H9 (cell line): ENCODE results near the gene ENOX2. TPM values are rescaled to one million over a fixed set of nuclear protein-coding genes. Genes with fewer than 3 reads are reported as not detected.

Experiments
- DNase-seq: peaks from one replicate; pipeline ENCODE4 v3.0.0-alpha.2; 2017
- H2AFZ ChIP-seq: one replicate; pipeline ENCODE4 v1.6.1; 2013; ENCODE audit warnings: mild to moderate bottlenecking, low read length, control low read depth, moderate library complexity
- H2AK5ac ChIP-seq: 2 replicates; pipeline ENCODE4 v1.6.1; 2013; ENCODE audit warnings: low read length, control low read depth, mixed read lengths; ENCODE audit not compliant: insufficient read length
- H2BK120ac ChIP-seq: one replicate; pipeline ENCODE4 v1.6.1; 2013; ENCODE audit warnings: low read depth, mild to moderate bottlenecking, low read length, control low read depth, inconsistent platforms; ENCODE audit not compliant: poor library complexity, severe bottlenecking
- H2BK12ac ChIP-seq: 2 replicates; pipeline ENCODE4 v1.6.1; 2013; ENCODE audit warnings: low read length, control low read depth, mixed read lengths, low read depth; ENCODE audit not compliant: insufficient read length
- H2BK15ac ChIP-seq: 2 replicates; pipeline ENCODE4 v1.6.1; 2013; ENCODE audit warnings: low read depth, low read length, control low read depth
- H2BK20ac ChIP-seq: one replicate; pipeline ENCODE4 v1.6.1; 2013; ENCODE audit warnings: low read depth, mild to moderate bottlenecking, low read length, control low read depth, inconsistent platforms; ENCODE audit not compliant: poor library complexity, severe bottlenecking
- H2BK5ac ChIP-seq: 2 replicates; pipeline ENCODE4 v1.6.1; 2013; ENCODE audit warnings: low read length, control low read depth, mixed read lengths; ENCODE audit not compliant: insufficient read length
- H3K14ac ChIP-seq: 2 replicates; pipeline ENCODE4 v1.6.1; 2013; ENCODE audit warnings: low read length, control low read depth; ENCODE audit not compliant: insufficient read depth
- H3K18ac ChIP-seq: 2 replicates; pipeline ENCODE4 v1.6.1; 2013; ENCODE audit warnings: low read depth, mild to moderate bottlenecking, mixed read lengths, low read length, control low read depth; ENCODE audit not compliant: insufficient read length
- H3K23ac ChIP-seq: 2 replicates; pipeline ENCODE4 v1.6.1; 2013; ENCODE audit warnings: low read length, control low read depth, mixed read lengths, low read depth; ENCODE audit not compliant: insufficient read length
- H3K23me2 ChIP-seq: 2 replicates; pipeline ENCODE4 v1.6.1; 2013; ENCODE audit warnings: low read depth, mild to moderate bottlenecking, mixed read lengths, low read length, control low read depth; ENCODE audit not compliant: insufficient read length, poor library complexity, severe bottlenecking
- H3K27ac ChIP-seq: 2 replicates; pipeline ENCODE4 v1.5.1; 2013; ENCODE audit warnings: low read length, control low read depth, mixed read lengths, low read depth; ENCODE audit not compliant: insufficient read length
- H3K27me3 ChIP-seq: 2 replicates; pipeline ENCODE4 v1.6.1; 2013; ENCODE audit warnings: low read length, control low read depth, inconsistent platforms; ENCODE audit not compliant: insufficient read depth
- H3K4ac ChIP-seq: 2 replicates; pipeline ENCODE4 v1.6.1; 2013; ENCODE audit warnings: low read depth, mild to moderate bottlenecking, control low read depth, inconsistent platforms, low read length, moderate library complexity
- H3K4me1 ChIP-seq: 2 replicates; pipeline ENCODE4 v1.6.1; 2013; ENCODE audit warnings: low read length, control low read depth, inconsistent platforms; ENCODE audit not compliant: insufficient read depth
- H3K4me2 ChIP-seq: 2 replicates; pipeline ENCODE4 v1.6.1; 2013; ENCODE audit warnings: low read length, control low read depth, mixed read lengths; ENCODE audit not compliant: insufficient read length, insufficient read depth
- H3K56ac ChIP-seq: 2 replicates; pipeline ENCODE4 v1.6.1; 2013; ENCODE audit warnings: low read depth, mild to moderate bottlenecking, mixed read lengths, low read length, control low read depth; ENCODE audit not compliant: insufficient read length
- H3K79me1 ChIP-seq: 2 replicates; pipeline ENCODE4 v1.6.1; 2013; ENCODE audit warnings: low read depth, mild to moderate bottlenecking, moderate library complexity, low read length, control low read depth, inconsistent platforms; ENCODE audit not compliant: insufficient read depth, poor library complexity, severe bottlenecking
- H3K79me2 ChIP-seq: 2 replicates; pipeline ENCODE4 v1.6.1; 2013; ENCODE audit warnings: low read length, control low read depth, inconsistent platforms; ENCODE audit not compliant: insufficient read depth
- H3K9ac ChIP-seq: 2 replicates; pipeline ENCODE4 v1.6.1; 2013; ENCODE audit warnings: low read length, control low read depth, mixed read lengths; ENCODE audit not compliant: insufficient read length; ENCODE audit errors: extremely low read depth
- H3K9me3 ChIP-seq: one replicate; pipeline ENCODE4 v1.6.1; 2013; ENCODE audit warnings: low read depth, low read length, inconsistent platforms; ENCODE audit not compliant: control insufficient read depth
- H3T11ph ChIP-seq: one replicate; pipeline ENCODE4 v1.6.1; 2013; ENCODE audit warnings: mild to moderate bottlenecking, low read length, control low read depth, inconsistent platforms
- H4K20me1 ChIP-seq: one replicate; pipeline ENCODE4 v1.6.1; 2013; ENCODE audit not compliant: control insufficient read depth, insufficient read length, insufficient read depth
- H4K5ac ChIP-seq: 2 replicates; pipeline ENCODE4 v1.6.1; 2013; ENCODE audit warnings: low read depth, mild to moderate bottlenecking, mixed read lengths, low read length, control low read depth; ENCODE audit not compliant: insufficient read length
- H4K8ac ChIP-seq: replicated peaks from 2 replicates; pipeline ENCODE4 v1.6.1; 2013; ENCODE audit warnings: low read length, control low read depth, mixed read lengths, low read depth; ENCODE audit not compliant: insufficient read length
- H4K91ac ChIP-seq: 2 replicates; pipeline ENCODE4 v1.6.1; 2013; ENCODE audit warnings: low read depth, mild to moderate bottlenecking, moderate library complexity, mixed read lengths, low read length, control low read depth; ENCODE audit not compliant: insufficient read length
- H3K27ac Mint-ChIP-seq, 3 experiments: 2 replicates in 2 of 3; 3 replicates in 1 of 3; pipeline ENCODE4 v1.8.0; 2020 to 2021; ENCODE audit warnings: mixed read lengths in 3 of 3, mild to moderate bottlenecking in 1 of 3, moderate library complexity in 1 of 3
- H3K27me3 Mint-ChIP-seq: 2 replicates; pipeline ENCODE4 v1.8.0; 2021; ENCODE audit warnings: low read depth, mild to moderate bottlenecking, moderate library complexity, mixed read lengths
- H3K36me3 Mint-ChIP-seq, 3 experiments: 2 replicates in 2 of 3; 3 replicates in 1 of 3; pipeline ENCODE4 v1.8.0; 2020 to 2021; ENCODE audit warnings: low read depth in 3 of 3, mixed read lengths in 3 of 3; ENCODE audit not compliant: insufficient read depth in 1 of 3
- H3K4me1 Mint-ChIP-seq, 2 experiments: 2 replicates each; pipeline ENCODE4 v1.8.0; 2020; ENCODE audit warnings: mixed read lengths in 2 of 2
- H3K4me3 Mint-ChIP-seq, 2 experiments: 2 replicates in 1 of 2; 3 replicates in 1 of 2; pipeline ENCODE4 v1.8.0; 2020 to 2021; ENCODE audit warnings: mild to moderate bottlenecking in 2 of 2, mixed read lengths in 2 of 2, moderate library complexity in 1 of 2
- H3K9me3 Mint-ChIP-seq, 2 experiments: 2 replicates in 1 of 2; 3 replicates in 1 of 2; pipeline ENCODE4 v1.8.0; 2020; ENCODE audit warnings: mild to moderate bottlenecking in 2 of 2, mixed read lengths in 2 of 2, moderate library complexity in 1 of 2
- WGBS: extraction: QIAGEN DNeasy Blood & Tissue Kit; methylation state at CpG from one replicate; pipeline ENCODE4 v1.1.7; 2013; ENCODE audit warnings: missing lambda C conversion rate, low lambda C conversion rate, mixed read lengths; ENCODE audit not compliant: insufficient read length; ENCODE audit errors: extremely low coverage; 5-methylcytosine and 5-hydroxymethylcytosine counted together
- total RNA-seq: library from RNA; stranded (reverse); gene quantifications from 2 replicates; pipeline ENCODE4 v1.2.1, GENCODE V29; 2021
- TF ChIP-seq, protein P1 (sequence below): fragments of 200-600 bp; sonication (generic); conservative IDR thresholded peaks from 3 replicates; pipeline ENCODE4 v1.8.0; 2021; ENCODE audit warnings: antibody characterized with exemption, mild to moderate bottlenecking

Gene ENOX2
- total RNA-seq, 1 experiment from 2014 or later: 17.7 TPM

DNA sequence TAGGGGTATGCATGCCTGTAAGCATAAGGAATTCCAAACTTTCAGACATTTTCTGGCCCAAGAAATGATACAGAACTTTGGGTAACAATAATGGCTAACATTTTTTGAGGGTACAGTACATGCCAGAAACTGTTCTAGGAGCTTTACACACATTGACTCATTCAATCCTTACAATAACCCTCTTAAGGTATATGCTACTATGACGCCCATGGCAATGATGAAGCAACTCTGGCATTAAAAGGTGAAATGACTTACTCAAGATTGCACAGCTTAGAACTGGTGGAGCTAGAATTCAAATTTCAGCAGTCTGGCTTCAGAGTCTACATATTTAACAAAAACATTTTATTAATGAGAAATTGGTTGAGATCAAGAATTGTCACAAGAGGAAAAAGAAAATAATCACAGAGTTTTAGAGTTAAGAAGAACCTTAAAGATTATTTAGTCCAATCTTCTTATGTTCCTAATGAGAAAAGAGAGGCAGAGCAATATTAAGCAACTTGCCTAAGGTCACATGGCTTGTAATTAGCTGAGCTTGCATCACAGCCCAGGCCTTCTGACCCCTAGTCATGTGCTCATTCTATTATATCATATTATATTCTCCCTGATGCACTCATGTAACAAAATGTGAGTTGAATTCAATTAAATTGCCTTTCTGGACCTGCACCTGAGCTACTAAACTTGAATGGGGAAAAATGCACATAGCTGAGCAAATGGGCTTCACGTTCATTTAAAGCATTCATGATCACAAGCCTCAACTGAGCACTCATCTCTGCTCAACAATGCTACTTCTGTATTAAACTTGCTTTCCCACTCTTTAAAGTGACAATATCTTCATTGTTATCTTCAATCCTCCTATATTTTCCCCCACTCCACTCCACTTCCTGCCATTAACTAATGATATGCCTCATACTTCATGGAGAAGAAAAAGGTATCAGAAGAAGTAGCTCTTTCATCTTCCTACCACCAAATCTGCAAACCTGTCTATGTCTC is 73.2 kb downstream of the ENOX2 start:
- H3K9ac ChIP-seq: no peak overlapping the region
- no peaks in the 10 kb centered on the region; the same call in 1 of the 2 replicates for H3K4me1 ChIP-seq
- Mint-ChIP-seq H3K36me3 (no peaks in the 10 kb centered on the region; a peak in 1 of 7 replicates), H3K27me3 (no peaks in the 10 kb centered on the region), H3K9me3 (no peaks in the 10 kb centered on the region), H3K27ac (no peak overlapping the region), H3K4me3 (no peak overlapping the region), H3K4me1 (peaks cover 19% of the 10 kb centered on the region in 2 experiments)
- H3K23ac ChIP-seq: no peak overlapping the region
- no peaks in the 10 kb centered on the region for H3K79me1 ChIP-seq
- no peak overlapping the region for H2BK5ac ChIP-seq
- H4K8ac ChIP-seq: no peak overlapping the region
- H3K4ac ChIP-seq: no peak overlapping the region
- no peak overlapping the region for H3K4me2 ChIP-seq
- H3K27me3 ChIP-seq: no peaks in the 10 kb centered on the region
- no peak overlapping the region for H3K56ac ChIP-seq
- H2BK120ac ChIP-seq: no peak overlapping the region
- no peak overlapping the region for H3T11ph ChIP-seq
- H3K23me2 ChIP-seq: no peaks in the 10 kb centered on the region
- H4K20me1 ChIP-seq: no peaks in the 10 kb centered on the region
- no peaks in the 10 kb centered on the region for H3K9me3 ChIP-seq
- H2BK12ac ChIP-seq: no peak overlapping the region
- H4K91ac ChIP-seq: no peak overlapping the region
- H2BK15ac ChIP-seq: no peak overlapping the region
- no CpG with 5 or more reads among the region's 2 CpGs for WGBS
- DNase-seq: no peak
- H3K14ac ChIP-seq: no peak overlapping the region
- H2AK5ac ChIP-seq: no peak overlapping the region
- no peaks in the 10 kb centered on the region for H3K79me2 ChIP-seq
- H4K5ac ChIP-seq: no peak overlapping the region
- no peak overlapping the region for H3K27ac ChIP-seq
- TF ChIP-seq, protein P1, sequence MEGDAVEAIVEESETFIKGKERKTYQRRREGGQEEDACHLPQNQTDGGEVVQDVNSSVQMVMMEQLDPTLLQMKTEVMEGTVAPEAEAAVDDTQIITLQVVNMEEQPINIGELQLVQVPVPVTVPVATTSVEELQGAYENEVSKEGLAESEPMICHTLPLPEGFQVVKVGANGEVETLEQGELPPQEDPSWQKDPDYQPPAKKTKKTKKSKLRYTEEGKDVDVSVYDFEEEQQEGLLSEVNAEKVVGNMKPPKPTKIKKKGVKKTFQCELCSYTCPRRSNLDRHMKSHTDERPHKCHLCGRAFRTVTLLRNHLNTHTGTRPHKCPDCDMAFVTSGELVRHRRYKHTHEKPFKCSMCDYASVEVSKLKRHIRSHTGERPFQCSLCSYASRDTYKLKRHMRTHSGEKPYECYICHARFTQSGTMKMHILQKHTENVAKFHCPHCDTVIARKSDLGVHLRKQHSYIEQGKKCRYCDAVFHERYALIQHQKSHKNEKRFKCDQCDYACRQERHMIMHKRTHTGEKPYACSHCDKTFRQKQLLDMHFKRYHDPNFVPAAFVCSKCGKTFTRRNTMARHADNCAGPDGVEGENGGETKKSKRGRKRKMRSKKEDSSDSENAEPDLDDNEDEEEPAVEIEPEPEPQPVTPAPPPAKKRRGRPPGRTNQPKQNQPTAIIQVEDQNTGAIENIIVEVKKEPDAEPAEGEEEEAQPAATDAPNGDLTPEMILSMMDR: no peak
- H2BK20ac ChIP-seq: no peak overlapping the region
- no peak overlapping the region for H2AFZ ChIP-seq
- no peak overlapping the region for H3K18ac ChIP-seq
